Eye (tissue), 1 donor: ENCODE data around the gene PGM3.
"Not testable (repeated sequence)": the region's sequence is repeated elsewhere in the genome, so short reads cannot be mapped to it uniquely, and the experiment has no call there.

Source experiments
- DNase-seq: peaks from one replicate; pipeline ENCODE4 v3.0.0-alpha.2; 2015

PGM3 gene

GRCh38 chr6:83192871-83193746 lies at the start of gene PGM3, which contains the start of gene RWDD2A:
Gene PGM3 (minus strand): TSS chr6:83193265. CDS start chr6:83191012, 2,253 bp downstream.
Gene RWDD2A (plus strand): TSS chr6:83193357. CDS start chr6:83194452, 1,095 bp downstream.
- peak; percentile 95 for DNase-seq

- no peak for DNase-seq
Measured at GRCh38 chr6:83231146-83231545, 38.1 kb upstream of the PGM3 start.

- DNase-seq, result no peak
Measured at GRCh38 chr6:83226517-83226916, 33.5 kb upstream of the PGM3 start.

GRCh38 chr6:83221889-83222479 lies 28.9 kb upstream of the PGM3 start:
- DNase-seq, result peak; percentile 79

GRCh38 chr6:83221276-83221675 lies 28.2 kb upstream of the PGM3 start:
- no peak for DNase-seq

- no peak for DNase-seq
Measured at GRCh38 chr6:83220121-83220520, 27.1 kb upstream of the PGM3 start.

- DNase-seq, result no peak
Measured at GRCh38 chr6:83218646-83219045, 25.6 kb upstream of the PGM3 start.

- no peak for DNase-seq
Measured at GRCh38 chr6:83216806-83217205, 23.7 kb upstream of the PGM3 start.

- DNase-seq, result peak; percentile 90
Measured at GRCh38 chr6:83215131-83216047, 22.3 kb upstream of the PGM3 start.

GRCh38 chr6:83202031-83202430 lies 9.0 kb upstream of the PGM3 start:
- DNase-seq, result no peak

- DNase-seq, result no peak
Measured at GRCh38 chr6:83199863-83200225, 6.8 kb upstream of the PGM3 start.

GRCh38 chr6:83199173-83199862 lies 6.3 kb upstream of the PGM3 start:
- DNase-seq, result no peak

- DNase-seq, result no peak
Measured at GRCh38 chr6:83198486-83199172, 5.6 kb upstream of the PGM3 start.

- no peak for DNase-seq
Measured at GRCh38 chr6:83193747-83194566, 892 bp upstream of the PGM3 start.

- DNase-seq, result no peak
Measured at GRCh38 chr6:83192456-83192855, 609 bp downstream of the PGM3 start.

- DNase-seq, result not testable (repeated sequence)
Measured at GRCh38 chr6:83191974-83192373, 1.1 kb downstream of the PGM3 start.

GRCh38 chr6:83190626-83191025 lies 2.4 kb downstream of the PGM3 start:
- no peak for DNase-seq

- DNase-seq, result no peak
Measured at GRCh38 chr6:83188501-83188900, 4.6 kb downstream of the PGM3 start.

- no peak for DNase-seq
Measured at GRCh38 chr6:83185096-83185495, 8.0 kb downstream of the PGM3 start.

GRCh38 chr6:83183082-83183828 lies 9.8 kb downstream of the PGM3 start:
- no peak for DNase-seq
